K562 (cell line): ENCODE data around the gene USP49. TPM values are rescaled to one million over a fixed set of nuclear protein-coding genes. Genes with fewer than 3 reads are reported as not detected.

ENCODE experiments used
- ATAC-seq: fragments of 200-7000 bp; cut with Tn5 transposase; 3 replicates; pipeline ENCODE4 v1.9.1; 2020; ENCODE audit warnings: moderate library complexity
- BruUV-seq: library from RNA; stranded (reverse); fragments of 400-500 nt; replicated peaks from 2 replicates; lab custom pipeline; 2021; lab: Mats Ljungman, UMichigan
- CTCF ChIA-PET: fragments of 300-600 bp; formaldehyde crosslinking; extraction: SDS; loops from one replicate; lab custom pipeline; 2021; ENCODE audit warnings: low intra/inter-chr PET ratio; lab: Yijun Ruan, JAX
- POLR2A ChIA-PET: fragments of 300-600, 350-650 bp; sonication (Branson Sonifier 250); formaldehyde crosslinking; extraction: SDS; loops from one replicate; lab custom pipeline; 2021; ENCODE audit warnings: antibody characterized with exemption, inconsistent platforms; lab: Yijun Ruan, JAX
- DNase-seq, 4 experiments: peaks; one replicate each; pipeline versions ENCODE4 v3.0.0 to v3.0.0-alpha.2; 2011 to 2018; ENCODE audit warnings: low spot score in 3 of 4, mixed read lengths in 3 of 4; ENCODE audit errors: extremely low read depth in 1 of 4
- FAIRE-seq: peaks from 2 replicates; lab custom pipeline; 2011; peaks lifted over from hg19 to GRCh38; lab: Jason Lieb, UNC
- H2AFZ ChIP-seq: 2 replicates; pipeline ENCODE4 v1.6.0; 2011; ENCODE audit warnings: low read depth, low read length, control low read depth, inconsistent platforms
- H3K27ac ChIP-seq: fragments of 200-600 bp; 3 replicates; pipeline ENCODE4 v1.8.0; 2011; ENCODE audit warnings: low read depth, mild to moderate bottlenecking, control low read depth, inconsistent platforms, low read length, moderate library complexity, mixed read lengths; ENCODE audit errors: extremely low read depth
- H3K27me3 ChIP-seq, 2 experiments: fragments of 300-600 bp in 1 of 2; 2 replicates in 1 of 2; 3 replicates in 1 of 2; pipeline versions ENCODE4 v1.6.0 to v1.8.0; 2011; ENCODE audit warnings: inconsistent platforms in 2 of 2, low read length in 2 of 2, mild to moderate bottlenecking in 1 of 2, mixed read lengths in 1 of 2, moderate library complexity in 1 of 2; ENCODE audit not compliant: control insufficient read depth in 2 of 2, insufficient read depth in 2 of 2
- H3K36me3 ChIP-seq: fragments of 300-600 bp; 3 replicates; pipeline ENCODE4 v1.8.0; 2011; ENCODE audit warnings: mild to moderate bottlenecking, low read length, inconsistent platforms; ENCODE audit not compliant: control insufficient read depth, insufficient read depth
- H3K4me1 ChIP-seq, 2 experiments: fragments of 200-600 bp in 1 of 2; replicated peaks in 1 of 2; 2 replicates in 1 of 2; 3 replicates in 1 of 2; pipeline versions ENCODE4 v1.5.1 to v1.8.0; 2011; ENCODE audit warnings: inconsistent platforms in 2 of 2, low read length in 2 of 2, mild to moderate bottlenecking in 1 of 2, mixed read lengths in 1 of 2, moderate library complexity in 1 of 2; ENCODE audit not compliant: control insufficient read depth in 2 of 2, insufficient read depth in 2 of 2
- H3K4me2 ChIP-seq: 2 replicates; pipeline ENCODE4 v1.6.1; 2011; ENCODE audit warnings: low read length, control low read depth, inconsistent platforms, mixed read lengths; ENCODE audit not compliant: insufficient read depth
- H3K4me3 ChIP-seq: fragments of 200-600 bp; sonication (generic), shearing (Covaris generic); 2 replicates; pipeline ENCODE4 v1.5.1; 2016; ENCODE audit warnings: control low read depth, inconsistent platforms
- H3K79me2 ChIP-seq: fragments of 200-600 bp; 3 replicates; pipeline ENCODE4 v1.8.0; 2011; ENCODE audit warnings: low read length, inconsistent platforms; ENCODE audit not compliant: control insufficient read depth, insufficient read depth
- H3K9ac ChIP-seq, 2 experiments: 2 replicates each; pipeline versions ENCODE4 v1.6.0 to v1.6.1; 2011; ENCODE audit warnings: low read depth in 2 of 2, low read length in 2 of 2, control low read depth in 1 of 2, inconsistent platforms in 1 of 2, mild to moderate bottlenecking in 1 of 2, mixed read lengths in 1 of 2; ENCODE audit not compliant: insufficient read depth in 1 of 2
- H3K9me1 ChIP-seq: one replicate; pipeline ENCODE4 v1.6.0; 2011; ENCODE audit warnings: inconsistent platforms, mild to moderate bottlenecking, low read length, moderate library complexity; ENCODE audit not compliant: control insufficient read depth, insufficient read depth
- H3K9me3 ChIP-seq: replicated peaks from 2 replicates; pipeline ENCODE4 v1.5.1; 2011; ENCODE audit warnings: low read depth, low read length, inconsistent platforms; ENCODE audit not compliant: control insufficient read depth, insufficient read depth
- H4K20me1 ChIP-seq: replicated peaks from 2 replicates; pipeline ENCODE4 v1.6.1; 2011; ENCODE audit warnings: low read length, inconsistent platforms, mixed read lengths; ENCODE audit not compliant: control insufficient read depth, insufficient read depth
- BCL6 ChIP-seq: fragments of 250-450 bp; sonication (Bioruptor Pico); IDR thresholded peaks from 2 replicates; pipeline ENCODE4 v1.4.0; 2020
- BRCA1 ChIP-seq, 2 experiments: fragments of 450-650 bp in 1 of 2; sonication (generic) in 1 of 2; formaldehyde crosslinking in 1 of 2; IDR thresholded peaks; 2 replicates each; pipeline versions ENCODE4 v1.5.0 to v1.6.1; 2017 to 2020; ENCODE audit warnings: mild to moderate bottlenecking in 1 of 2, missing genetic modification reagents in 1 of 2
- GABPA ChIP-seq: fragments of 200-800 bp; sonication (Bioruptor generic); conservative IDR thresholded peaks from 2 replicates; pipeline ENCODE4 v1.6.1; 2016; ENCODE audit warnings: low read depth, missing genetic modification characterization, missing compliant biosample characterization
- MCM5 ChIP-seq: fragments of 450-650 bp; IDR thresholded peaks from 2 replicates; pipeline ENCODE4 v1.6.1; 2016; ENCODE audit warnings: low read depth
- MXI1 ChIP-seq: IDR thresholded peaks from 2 replicates; pipeline ENCODE4 v1.6.1; 2011; ENCODE audit warnings: low read depth, mild to moderate bottlenecking, improper control_type of control experiment, low read length
- POLR2B ChIP-seq: fragments of 450-650 bp; IDR thresholded peaks from 2 replicates; pipeline ENCODE4 v1.6.1; 2018; ENCODE audit warnings: low read depth; ENCODE audit not compliant: partially characterized antibody
- SIN3A ChIP-seq, 2 experiments: fragments of 150-350 bp in 1 of 2; IDR thresholded peaks; 2 replicates each; pipeline ENCODE4 v1.6.1; 2011 to 2016; ENCODE audit warnings: borderline replicate concordance in 2 of 2, low read depth in 2 of 2, low read length in 2 of 2, mild to moderate bottlenecking in 2 of 2, moderate library complexity in 2 of 2; ENCODE audit not compliant: control insufficient read depth in 1 of 2
- SNAPC5 ChIP-seq: fragments of 250-450 bp; sonication (Bioruptor Pico); IDR thresholded peaks from 2 replicates; pipeline ENCODE4 v1.8.0; 2021; ENCODE audit warnings: moderate library complexity, mild to moderate bottlenecking, inconsistent platforms
- SP1 ChIP-seq: sonication (generic); formaldehyde crosslinking; IDR thresholded peaks from 2 replicates; pipeline ENCODE4 v1.8.1; 2022; ENCODE audit warnings: mild to moderate bottlenecking, missing genetic modification reagents
- STAG1 ChIP-seq: sonication (generic); formaldehyde crosslinking; IDR thresholded peaks from 2 replicates; pipeline ENCODE4 v1.5.0; 2020; ENCODE audit warnings: missing genetic modification reagents, borderline replicate concordance
- STAT6 ChIP-seq: sonication (generic); formaldehyde crosslinking; IDR thresholded peaks from 2 replicates; pipeline ENCODE4 v1.8.1; 2023; ENCODE audit warnings: mild to moderate bottlenecking, missing genetic modification reagents
- ZC3H11A ChIP-seq: IDR thresholded peaks from 2 replicates; pipeline ENCODE4 v1.6.1; 2012; ENCODE audit warnings: low read depth, low read length, improper control_type of control experiment
- WGBS: fragments of 100-300 bp; shearing (Covaris generic); methylation state at CpG from one replicate; pipeline ENCODE4 v1.1.6; 2016; ENCODE audit warnings: low coverage, mixed read lengths; ENCODE audit not compliant: insufficient coverage; ENCODE audit errors: missing lambda C conversion rate; 5-methylcytosine and 5-hydroxymethylcytosine counted together
- in situ Hi-C: fragments of 300-500 bp; cut with MboI; formaldehyde crosslinking; loops from 4 replicates; pipeline ENCODE4 v1.15.0; 2018; ENCODE audit warnings: inconsistent platforms, mixed read lengths
- intact Hi-C: fragments of 100-400 bp; cut with micrococcal nuclease; formaldehyde crosslinking; loops from 2 replicates; pipeline ENCODE4 v1.14.2; 2022
- polyA plus RNA-seq, 8 experiments: library from polyadenylated mRNA; depleted of rRNA in 4 of 8; stranded (reverse) in 5 of 8; unstranded in 3 of 8; fragments of >200 nt; fragmentation: Nextera tagmentation in 2 of 8; fragmentation: Illumina TruSeq in 1 of 8; extraction: Ambion mirVana in 2 of 8; extraction: Trizol in 1 of 8; gene quantifications; 2 replicates each; pipeline versions ENCODE4 v1.2.1 to v1.2.3, GENCODE V29; 2011 to 2014; ENCODE audit warnings: inconsistent platforms in 1 of 8, missing spikeins in 1 of 8
- total RNA-seq, 7 experiments: library from RNA; depleted of rRNA in 6 of 7; stranded (reverse); fragments of >200 nt in 6 of 7; fragmentation: Illumina TruSeq in 2 of 7; extraction: Trizol in 2 of 7; gene quantifications; 2 replicates each; pipeline versions ENCODE4 v1.2.1 to v1.2.3, GENCODE V29; 2011 to 2021; ENCODE audit warnings: low replicate concordance in 1 of 7
- TF ChIP-seq, protein P1 (sequence below): fragments of 450-650 bp; formaldehyde crosslinking; IDR thresholded peaks from 2 replicates; pipeline ENCODE4 v1.4.0; 2020; ENCODE audit warnings: mild to moderate bottlenecking, moderate library complexity

USP49 gene
- total and polyA plus RNA-seq, 9 of the 15 experiments (the other 6 are each of a cell fraction or from before 2014, with no cell fraction given) = 1.0 to 9.9 (median 6.5) TPM

GRCh38 chr6:41941280-41942066 lies 46.3 kb upstream of the USP49 start, which contains the start of gene CCND3:
Gene CCND3 (minus strand): TSS chr6:41941808. CDS start chr6:41941649, 159 bp downstream.
- intact Hi-C loops = no loop called here
- under 1% methylated on average over 68 of the region's 87 CpGs for WGBS
- BruUV-seq = no TSS peak
- H3K9ac ChIP-seq = peak within 1 kb of the TSS; percentile 46 to 94
- CTCF ChIA-PET = interaction anchor here (2.0 kb wide), 1 partner anchor 103 kb away, joined by 13 read pairs; no protein-coding TSS in a partner anchor
- H3K4me3 ChIP-seq = peak within 1 kb of the TSS; percentile 81
- peak within 1 kb of the TSS; percentile 81 for H2AFZ ChIP-seq
- peaks cover 60% of the 10 kb centered on the region for H3K79me2 ChIP-seq
- H3K27ac ChIP-seq = peak within 1 kb of the TSS; percentile 72
- peaks cover 40 to 55% of the 10 kb centered on the region in 2 experiments for H3K4me1 ChIP-seq
- DNase-seq = peak; percentile 92 to 98 (median 94)
- no peak for FAIRE-seq
- peak; percentile 84 for ATAC-seq
- no peaks in the 10 kb centered on the region for H3K27me3 ChIP-seq
- in situ Hi-C loops = no loop called here
- peak within 1 kb of the TSS; percentile 90 for H3K4me2 ChIP-seq
- POLR2A ChIA-PET = interaction anchor here (0.6 to 13.7 kb wide), 18 partner anchors 8 to 156 kb away, joined by 3 to 166 read pairs (median 4); partner anchors contain the start of genes BYSL and MED20
- H4K20me1 ChIP-seq = no peaks in the 10 kb centered on the region; the same call in 1 of the 2 replicates
- H3K9me1 ChIP-seq = no peaks in the 10 kb centered on the region
- peaks cover 36% of the 10 kb centered on the region for H3K36me3 ChIP-seq
- H3K9me3 ChIP-seq = no peaks in the 10 kb centered on the region
- peak; percentile 30; the same call in 1 of the 2 replicates for TF ChIP-seq STAT6 (CRISPR knock-in tag)
- TF ChIP-seq MXI1 = peak; percentile 68; the same call in 1 of the 2 replicates
- no peak for TF ChIP-seq ZC3H11A
- TF ChIP-seq SIN3A (IDR thresholded peaks at IDR 0.05; ENCODE audit: borderline replicate concordance in 2 of 2, control insufficient read depth in 1 of 2, low read depth in 2 of 2, low read length in 2 of 2) = peak in 1 of 2 experiments; percentile 82; a peak in 1 of 4 replicates
- TF ChIP-seq POLR2B = no peak
- no peak for TF ChIP-seq MCM5
- no peak for TF ChIP-seq SNAPC5 (CRISPR knock-in tag)
- no peak for TF ChIP-seq BRCA1 (IDR thresholded peaks at IDR 0.05)
- TF ChIP-seq BRCA1 (CRISPR knock-in tag; IDR thresholded peaks at IDR 0.05) = peak; percentile 83; the same call in 1 of the 2 replicates
- peak; percentile 59 for TF ChIP-seq SP1 (CRISPR knock-in tag)
- TF ChIP-seq, protein P1, sequence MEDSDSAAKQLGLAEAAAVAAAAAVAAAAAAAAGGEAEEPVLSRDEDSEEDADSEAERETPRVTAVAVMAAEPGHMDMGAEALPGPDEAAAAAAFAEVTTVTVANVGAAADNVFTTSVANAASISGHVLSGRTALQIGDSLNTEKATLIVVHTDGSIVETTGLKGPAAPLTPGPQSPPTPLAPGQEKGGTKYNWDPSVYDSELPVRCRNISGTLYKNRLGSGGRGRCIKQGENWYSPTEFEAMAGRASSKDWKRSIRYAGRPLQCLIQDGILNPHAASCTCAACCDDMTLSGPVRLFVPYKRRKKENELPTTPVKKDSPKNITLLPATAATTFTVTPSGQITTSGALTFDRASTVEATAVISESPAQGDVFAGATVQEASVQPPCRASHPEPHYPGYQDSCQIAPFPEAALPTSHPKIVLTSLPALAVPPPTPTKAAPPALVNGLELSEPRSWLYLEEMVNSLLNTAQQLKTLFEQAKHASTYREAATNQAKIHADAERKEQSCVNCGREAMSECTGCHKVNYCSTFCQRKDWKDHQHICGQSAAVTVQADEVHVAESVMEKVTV (CRISPR knock-in tag) = no peak
- TF ChIP-seq GABPA = peak; percentile 85
- no peak for TF ChIP-seq BCL6 (CRISPR knock-in tag)
- TF ChIP-seq STAG1 (CRISPR knock-in tag) = peak; percentile 35; the same call in 1 of the 2 replicates
